PFSK-1 (cell line): Measurements from ENCODE around the gene RAD51D.

Experiments
- FOXP2 ChIP-seq: optimal IDR thresholded peaks from 2 replicates; pipeline ENCODE3; 2011; ENCODE audit warnings: borderline replicate concordance, control low read depth, inconsistent platforms; ENCODE audit not compliant: insufficient read depth; ENCODE audit errors: extremely low read length, extremely low read depth
- POLR2AphosphoS5 ChIP-seq: IDR thresholded peaks from 2 replicates; pipeline ENCODE4 v1.6.1; 2012; ENCODE audit warnings: low read depth, mild to moderate bottlenecking, control low read depth, low read length, moderate library complexity
- SIN3A ChIP-seq: IDR thresholded peaks from 2 replicates; pipeline ENCODE4 v1.6.1; 2012; ENCODE audit warnings: mild to moderate bottlenecking, low read length, moderate library complexity, borderline replicate concordance; ENCODE audit not compliant: insufficient read depth
- TAF1 ChIP-seq: IDR thresholded peaks from 2 replicates; pipeline ENCODE4 v1.6.1; 2012; ENCODE audit warnings: low read length, control low read depth, borderline replicate concordance; ENCODE audit not compliant: insufficient read depth
- TF ChIP-seq, protein P1 (sequence below), 2 experiments: IDR thresholded peaks; 2 replicates each; pipeline versions ENCODE4 v1.6.1 to v1.8.0; 2011 to 2012; ENCODE audit warnings: low read depth in 2 of 2, low read length in 2 of 2, control low read depth in 1 of 2, inconsistent platforms in 1 of 2, mild to moderate bottlenecking in 1 of 2, moderate library complexity in 1 of 2; ENCODE audit not compliant: insufficient read depth in 1 of 2

The RAD51D gene

DNA sequence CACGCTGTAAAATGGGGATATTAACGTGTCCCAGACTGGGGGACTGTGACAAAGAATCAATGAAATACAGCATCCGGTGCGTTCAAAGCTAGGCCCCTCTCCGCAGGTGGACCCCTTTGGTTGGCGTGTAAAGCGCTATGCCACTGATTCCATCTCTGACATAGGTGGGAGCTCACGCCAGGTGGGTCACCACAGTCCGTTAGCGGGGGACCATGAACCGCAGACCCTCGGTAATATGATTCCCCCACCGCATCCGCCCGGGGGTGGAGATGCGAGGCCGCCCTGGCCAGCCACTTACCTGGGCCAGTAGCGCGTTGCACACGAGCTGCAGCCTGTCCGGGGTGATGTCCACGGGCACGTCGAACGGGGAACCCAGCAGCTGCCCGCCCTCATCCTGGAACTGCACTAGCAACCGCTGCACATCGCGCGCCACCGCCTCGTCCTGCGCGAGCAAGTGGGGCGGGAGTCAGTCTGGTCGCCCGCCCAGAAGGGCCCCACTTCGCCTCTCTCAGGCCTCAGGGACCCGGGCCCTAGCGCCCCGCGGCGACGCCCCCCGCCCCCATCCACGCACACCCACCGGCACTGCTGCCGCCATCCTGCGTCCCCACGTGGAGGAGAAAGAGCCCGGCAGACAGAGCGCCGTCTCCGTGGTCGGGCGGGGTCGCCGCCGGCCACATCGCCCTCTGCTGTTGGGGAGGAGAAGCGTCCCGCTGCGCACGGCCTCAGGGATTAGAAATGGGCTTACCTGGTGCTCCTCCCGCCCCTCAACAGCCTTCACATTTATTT is 22.2 kb upstream of the RAD51D start, which contains the start of gene NLE1:
Gene NLE1 (minus strand): TSS at position 623 of the 786 bp plus-strand sequence. CDS start 28 bp downstream, at position 595.
- TF ChIP-seq FOXP2 (peak; percentile 93), TAF1 (peak; percentile 94), POLR2AphosphoS5 (peak; percentile 71), SIN3A (peak; percentile 100)
- TF ChIP-seq, protein P1, sequence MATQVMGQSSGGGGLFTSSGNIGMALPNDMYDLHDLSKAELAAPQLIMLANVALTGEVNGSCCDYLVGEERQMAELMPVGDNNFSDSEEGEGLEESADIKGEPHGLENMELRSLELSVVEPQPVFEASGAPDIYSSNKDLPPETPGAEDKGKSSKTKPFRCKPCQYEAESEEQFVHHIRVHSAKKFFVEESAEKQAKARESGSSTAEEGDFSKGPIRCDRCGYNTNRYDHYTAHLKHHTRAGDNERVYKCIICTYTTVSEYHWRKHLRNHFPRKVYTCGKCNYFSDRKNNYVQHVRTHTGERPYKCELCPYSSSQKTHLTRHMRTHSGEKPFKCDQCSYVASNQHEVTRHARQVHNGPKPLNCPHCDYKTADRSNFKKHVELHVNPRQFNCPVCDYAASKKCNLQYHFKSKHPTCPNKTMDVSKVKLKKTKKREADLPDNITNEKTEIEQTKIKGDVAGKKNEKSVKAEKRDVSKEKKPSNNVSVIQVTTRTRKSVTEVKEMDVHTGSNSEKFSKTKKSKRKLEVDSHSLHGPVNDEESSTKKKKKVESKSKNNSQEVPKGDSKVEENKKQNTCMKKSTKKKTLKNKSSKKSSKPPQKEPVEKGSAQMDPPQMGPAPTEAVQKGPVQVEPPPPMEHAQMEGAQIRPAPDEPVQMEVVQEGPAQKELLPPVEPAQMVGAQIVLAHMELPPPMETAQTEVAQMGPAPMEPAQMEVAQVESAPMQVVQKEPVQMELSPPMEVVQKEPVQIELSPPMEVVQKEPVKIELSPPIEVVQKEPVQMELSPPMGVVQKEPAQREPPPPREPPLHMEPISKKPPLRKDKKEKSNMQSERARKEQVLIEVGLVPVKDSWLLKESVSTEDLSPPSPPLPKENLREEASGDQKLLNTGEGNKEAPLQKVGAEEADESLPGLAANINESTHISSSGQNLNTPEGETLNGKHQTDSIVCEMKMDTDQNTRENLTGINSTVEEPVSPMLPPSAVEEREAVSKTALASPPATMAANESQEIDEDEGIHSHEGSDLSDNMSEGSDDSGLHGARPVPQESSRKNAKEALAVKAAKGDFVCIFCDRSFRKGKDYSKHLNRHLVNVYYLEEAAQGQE (IDR thresholded peaks at IDR 0.05; ENCODE audit: insufficient read depth in 1 of 2, low read depth in 2 of 2, low read length in 2 of 2) = peak in 1 of 2 experiments; percentile 15; a peak in 1 of 4 replicates

DNA sequence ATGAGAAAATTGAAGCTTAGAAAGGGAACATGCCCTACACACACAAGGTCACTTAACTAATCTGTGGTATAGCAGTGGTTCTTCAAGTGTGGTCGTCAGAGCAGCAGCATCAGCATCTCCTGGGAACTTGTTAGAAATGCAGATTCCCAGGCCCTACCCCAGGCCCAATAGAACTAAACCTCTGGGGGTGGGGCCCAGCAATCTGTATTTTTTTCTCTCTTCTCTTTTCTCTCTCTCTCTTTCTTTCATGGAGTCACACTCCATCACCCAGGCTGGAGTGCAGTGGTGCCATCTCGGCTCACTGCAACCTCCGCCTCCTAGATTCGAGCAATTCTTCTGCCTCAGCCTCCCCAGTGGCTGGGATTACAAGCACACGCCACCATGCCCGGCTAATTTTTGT is 18.6 kb upstream of the RAD51D start:
- no peak for TF ChIP-seq SIN3A
- TF ChIP-seq, protein P1 (IDR thresholded peaks at IDR 0.05; ENCODE audit: insufficient read depth in 1 of 2, low read depth in 2 of 2, low read length in 2 of 2) = no peak
- TF ChIP-seq POLR2AphosphoS5 = no peak
- TF ChIP-seq TAF1 = no peak
- no peak for TF ChIP-seq FOXP2

DNA sequence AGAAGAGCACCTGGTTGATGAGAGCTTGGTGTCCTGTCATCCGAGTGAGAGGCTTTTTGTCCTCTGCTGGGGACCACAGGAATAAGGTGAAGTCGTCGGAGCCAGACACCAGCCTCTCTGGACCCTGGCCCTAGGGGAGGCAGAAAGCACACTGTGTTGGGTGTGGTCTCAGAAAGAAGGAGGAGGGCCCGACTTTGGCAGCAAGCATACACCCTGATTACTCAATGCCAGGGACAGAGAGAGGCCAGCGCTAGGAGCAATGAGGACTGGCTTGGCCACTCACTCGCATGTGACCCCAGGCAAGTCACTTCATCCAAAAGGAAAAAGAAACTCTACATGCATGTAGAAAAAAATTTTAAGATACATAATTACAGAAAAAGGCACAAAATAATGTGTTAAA is 15.7 kb upstream of the RAD51D start:
- TF ChIP-seq, protein P1 (IDR thresholded peaks at IDR 0.05; ENCODE audit: insufficient read depth in 1 of 2, low read depth in 2 of 2, low read length in 2 of 2) = no peak

DNA sequence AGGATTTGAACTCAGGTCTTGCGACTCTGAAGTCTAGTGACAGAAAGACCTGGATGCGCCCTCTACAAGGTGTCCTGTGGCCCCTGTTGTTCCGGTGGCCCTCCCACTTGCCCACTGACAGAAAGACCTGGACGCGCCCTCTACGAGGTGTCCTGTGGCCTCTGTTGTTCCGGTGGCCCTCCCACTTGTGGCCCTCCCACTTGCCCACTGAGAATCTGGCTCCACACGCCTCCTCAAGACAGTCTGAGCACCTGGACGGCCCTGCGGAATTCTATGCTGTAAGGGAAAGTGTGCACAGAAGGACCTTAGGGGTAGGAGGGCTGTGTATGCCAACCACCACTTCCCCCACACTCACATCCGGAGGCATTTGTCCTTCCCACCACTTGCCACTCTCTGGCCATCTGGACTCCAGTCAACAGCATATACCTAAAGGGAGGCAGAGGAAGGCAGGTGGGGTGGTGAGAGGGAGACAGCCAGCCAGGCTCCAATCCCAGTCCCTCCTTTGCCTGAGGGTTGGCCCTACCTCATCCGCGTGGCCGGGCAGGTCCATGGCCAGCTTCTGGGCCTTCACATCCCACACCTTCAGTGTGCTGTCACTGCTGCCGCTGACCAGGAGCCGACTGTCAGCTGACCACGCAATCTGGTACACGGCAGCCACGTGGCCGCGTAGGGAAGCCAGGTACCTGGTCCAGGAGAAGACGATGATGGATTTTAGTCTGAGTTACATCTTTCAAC is 13.3 kb upstream of the RAD51D start:
- TF ChIP-seq, protein P1 (IDR thresholded peaks at IDR 0.05; ENCODE audit: insufficient read depth in 1 of 2, low read depth in 2 of 2, low read length in 2 of 2) = no peak
- TF ChIP-seq FOXP2 (no peak), TAF1 (no peak), SIN3A (no peak), POLR2AphosphoS5 (no peak)
